Activated T-cell treated with anti-CD3 and anti-CD28 coated beads for 24 hours (primary cell): ENCODE data around the gene S1PR1.

ENCODE experiments used
- DNase-seq: peaks from one replicate; pipeline ENCODE4 v3.0.0-alpha.2; 2020; ENCODE audit warnings: low read depth

Gene S1PR1

DNA sequence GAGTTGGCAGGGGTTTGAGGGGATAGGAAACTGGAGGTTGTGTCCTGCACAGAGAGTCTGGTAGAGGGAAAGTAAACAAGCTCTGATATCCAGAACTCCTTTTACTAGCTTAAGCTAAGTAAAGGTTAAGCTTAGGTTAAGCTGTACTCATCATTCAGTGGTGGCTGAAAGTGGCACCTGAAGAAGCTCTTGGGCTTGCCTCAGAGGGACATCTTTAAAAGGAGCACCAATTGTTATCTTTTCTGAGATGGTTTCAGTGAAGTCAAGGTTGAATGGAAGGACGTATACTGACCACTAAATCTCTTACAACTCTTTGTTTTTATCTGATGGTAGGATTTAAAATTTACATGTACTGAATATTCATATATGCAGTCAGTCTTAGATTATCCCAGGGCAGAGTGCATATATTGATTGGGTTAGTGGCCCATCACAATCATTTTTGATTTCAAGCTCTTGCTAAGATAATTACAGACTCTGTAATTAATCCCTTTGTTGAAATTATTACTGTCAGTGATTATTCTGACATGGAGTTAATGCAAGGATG, 43.3 kb downstream of the S1PR1 start:
- no peak for DNase-seq

DNA sequence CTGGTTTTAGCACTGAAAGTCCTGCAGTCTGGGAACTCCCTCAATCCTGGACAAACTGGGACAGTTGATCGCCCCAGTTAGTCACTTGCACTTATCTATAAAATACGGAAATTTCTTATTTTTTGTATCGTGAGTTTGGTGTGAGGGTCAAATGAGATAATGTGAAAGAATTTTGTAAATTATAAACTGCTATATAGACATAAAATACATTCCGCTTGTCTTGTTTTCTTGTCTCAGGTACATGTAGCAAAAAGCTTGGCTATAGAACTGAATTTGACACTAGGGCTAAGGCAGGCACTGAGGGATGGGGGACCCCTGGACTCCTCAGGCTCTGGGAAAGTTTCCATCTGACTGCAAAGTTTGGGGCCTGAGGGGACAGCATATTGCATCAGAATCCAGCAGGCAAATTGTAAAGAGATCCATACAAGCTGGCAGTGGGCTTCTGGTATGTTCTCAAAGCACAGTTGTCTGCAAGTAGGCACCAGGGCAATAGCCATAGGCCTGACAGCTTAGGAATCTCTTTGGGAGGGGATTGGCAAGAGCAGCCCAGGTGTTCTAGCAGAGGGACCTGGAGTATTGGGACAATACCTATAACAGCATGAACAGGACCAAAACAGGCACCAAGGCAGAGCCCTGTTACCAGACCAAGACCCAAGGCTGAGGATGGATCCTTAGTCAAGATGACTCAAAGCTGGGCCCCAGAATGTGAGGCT, 44.3 kb downstream of the S1PR1 start:
- DNase-seq = no peak

DNA sequence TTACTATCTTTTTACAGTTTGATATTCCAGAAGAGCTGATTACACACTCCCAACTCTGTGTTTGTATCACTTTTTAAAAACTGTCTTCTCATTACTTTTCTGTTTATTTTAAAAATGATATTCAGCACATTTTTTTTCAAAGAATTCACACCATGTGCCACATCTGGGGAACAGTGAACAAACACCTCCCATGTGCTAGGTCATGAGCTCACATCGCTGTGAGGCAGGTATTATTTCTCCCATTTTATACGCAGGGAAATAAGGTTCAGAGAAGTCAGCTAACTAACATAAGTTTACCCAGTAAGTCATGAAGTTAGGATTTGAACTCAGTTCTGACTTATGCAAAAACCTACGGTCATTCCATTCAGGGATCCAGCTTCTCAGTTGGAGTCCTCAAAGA, 44.9 kb downstream of the S1PR1 start:
- DNase-seq = no peak

DNA sequence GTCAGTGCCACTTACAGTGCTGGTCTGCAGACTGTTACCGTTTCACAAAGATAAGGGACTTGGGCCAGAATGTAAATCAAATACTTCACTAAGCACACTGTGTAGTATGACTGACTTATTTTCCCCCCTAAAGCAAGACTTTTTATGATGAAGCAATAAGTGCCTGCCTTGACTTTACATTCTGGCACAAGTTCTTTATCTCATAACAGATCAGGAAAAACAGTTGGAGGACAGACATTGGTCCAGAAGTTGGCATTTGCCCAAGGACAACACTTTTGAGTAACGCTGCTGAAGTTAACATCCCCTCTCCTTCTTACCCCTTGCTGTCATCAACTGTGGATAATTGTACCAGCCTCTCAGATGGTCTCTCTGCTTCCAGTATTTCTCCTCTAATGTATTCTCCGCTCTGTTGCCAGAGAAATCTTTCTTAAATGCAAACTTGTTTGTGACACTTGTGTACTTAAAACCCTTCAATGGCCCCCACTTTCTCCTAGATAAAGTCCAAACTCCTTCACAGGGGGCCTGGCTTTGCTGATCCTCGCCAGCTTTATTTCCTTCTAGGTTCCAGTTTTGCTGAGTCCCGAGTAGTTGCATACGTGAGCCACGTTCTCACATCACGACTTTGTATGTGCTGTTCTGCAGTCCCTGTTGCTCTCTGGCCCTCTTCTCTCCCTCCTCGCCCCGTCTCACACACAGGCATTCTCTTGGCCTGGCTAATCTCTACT, 45.7 kb downstream of the S1PR1 start:
- DNase-seq = no peak

DNA sequence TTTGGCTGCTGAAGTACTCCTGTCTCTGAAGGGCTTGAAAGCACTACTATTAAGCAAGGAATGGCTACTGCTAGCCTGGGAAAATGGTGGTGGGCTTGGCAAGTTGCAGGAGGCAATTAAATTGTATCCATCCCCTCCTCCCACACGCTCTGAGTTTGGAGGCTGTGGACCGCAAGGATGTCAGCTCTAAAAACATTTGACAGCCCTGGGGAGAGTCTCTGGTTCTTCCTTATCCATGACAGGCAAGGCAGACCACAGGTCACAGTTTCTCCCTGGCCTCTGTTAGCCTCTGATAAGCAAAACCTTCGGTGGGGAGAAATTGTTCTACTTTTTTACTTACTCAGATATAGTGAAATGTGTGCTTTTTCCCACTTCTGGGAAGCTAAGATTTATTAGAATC, 46.6 kb downstream of the S1PR1 start:
- DNase-seq = no peak

DNA sequence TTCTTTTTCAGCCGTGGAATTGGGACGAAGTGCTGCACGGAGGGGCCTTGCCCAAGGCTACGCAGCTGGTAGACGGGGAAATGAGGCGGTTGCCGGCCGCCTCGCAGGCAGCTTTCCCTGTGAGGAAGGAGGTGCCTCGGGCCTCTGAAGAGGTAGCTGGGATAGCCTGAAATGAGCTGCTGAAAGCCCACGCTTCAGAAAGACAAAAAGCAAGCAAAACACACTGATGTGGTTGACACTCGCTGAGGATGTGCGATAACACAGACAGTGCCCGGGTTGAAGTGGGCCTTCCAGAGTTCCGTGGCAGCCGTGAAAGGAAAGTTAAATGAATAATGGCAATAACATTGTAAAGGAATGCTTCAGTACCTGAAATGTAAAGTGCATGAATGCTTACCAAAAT, 47.2 kb downstream of the S1PR1 start:
- DNase-seq = peak; percentile 43

DNA sequence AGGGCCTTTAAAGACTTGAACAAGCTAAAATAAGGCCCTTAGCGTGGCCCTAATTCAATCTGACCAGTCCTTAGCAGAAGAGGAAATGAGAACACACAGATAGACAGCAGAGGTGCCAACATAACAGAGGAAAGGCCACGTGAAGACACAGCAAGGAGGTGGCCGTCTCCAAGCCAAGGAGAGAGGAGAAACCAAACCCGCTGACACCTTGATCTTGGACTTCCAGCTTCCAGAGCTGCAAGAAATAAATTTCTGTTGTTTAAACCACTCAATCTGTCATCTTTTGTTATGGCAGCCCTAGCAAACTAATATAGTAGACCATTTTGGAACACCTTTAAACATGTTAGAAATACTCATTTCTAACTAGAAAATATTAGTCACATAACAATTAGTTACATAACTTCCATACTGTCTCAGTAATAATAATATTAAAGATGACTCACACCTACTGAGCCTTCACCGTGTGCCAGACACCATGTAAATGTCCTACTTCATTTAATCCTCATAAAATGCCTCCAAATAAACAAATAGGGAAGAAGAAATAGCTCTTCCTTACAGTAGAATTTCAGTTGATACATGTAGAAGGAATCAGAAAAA, 47.9 kb downstream of the S1PR1 start:
- DNase-seq = no peak

DNA sequence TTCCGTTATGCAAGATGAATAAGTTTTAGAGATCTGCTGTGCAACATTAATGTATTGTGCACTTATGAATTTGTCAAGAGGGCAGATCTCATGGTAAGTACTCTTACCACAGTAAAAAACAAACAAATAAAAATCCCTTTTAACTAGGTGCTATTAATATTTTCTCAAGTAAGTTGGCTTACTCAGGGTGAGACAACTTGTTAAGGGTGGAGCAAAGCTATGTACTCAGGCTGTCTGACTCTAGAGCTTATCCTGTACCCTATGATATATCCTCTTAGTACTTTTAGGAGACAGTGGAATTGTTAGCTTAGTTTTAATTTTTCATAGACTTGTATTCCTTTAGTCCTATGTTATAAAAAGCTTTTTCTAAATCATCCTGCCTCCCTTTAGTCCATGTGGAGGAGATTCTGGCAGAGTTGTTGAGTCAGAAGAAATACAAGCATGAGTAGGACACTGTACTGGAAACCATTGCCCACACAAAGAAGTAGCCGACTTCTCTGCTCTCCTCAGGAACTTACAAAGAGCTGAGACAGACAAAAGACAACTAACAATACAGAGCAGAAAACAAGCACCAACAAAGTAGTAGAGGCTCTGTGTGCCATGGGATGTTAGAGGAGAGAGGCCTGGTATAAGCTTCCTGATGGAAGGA, 49.2 kb downstream of the S1PR1 start:
- DNase-seq = no peak

DNA sequence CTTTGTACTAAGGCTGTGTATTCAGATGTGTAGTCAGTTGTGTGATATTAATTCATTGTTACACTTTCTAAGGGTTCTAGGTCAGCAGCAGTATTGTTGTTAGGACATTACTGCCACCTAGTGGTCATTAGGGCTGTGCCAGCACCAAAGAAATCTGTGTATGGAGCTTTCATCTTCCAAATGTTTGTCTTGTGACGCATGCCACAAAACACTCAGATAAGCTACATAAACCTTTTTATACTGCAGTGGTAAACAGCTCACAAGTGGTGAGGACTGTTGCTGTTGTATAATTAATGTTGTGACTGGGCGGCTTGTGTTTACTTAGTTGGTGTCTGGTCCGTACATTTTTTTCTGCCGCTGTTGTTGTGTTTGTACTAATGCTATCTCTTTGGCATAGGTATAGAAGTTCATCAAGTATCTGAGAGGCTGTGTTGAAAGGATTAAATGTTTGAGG, 51.7 kb downstream of the S1PR1 start:
- DNase-seq = peak; percentile 54

DNA sequence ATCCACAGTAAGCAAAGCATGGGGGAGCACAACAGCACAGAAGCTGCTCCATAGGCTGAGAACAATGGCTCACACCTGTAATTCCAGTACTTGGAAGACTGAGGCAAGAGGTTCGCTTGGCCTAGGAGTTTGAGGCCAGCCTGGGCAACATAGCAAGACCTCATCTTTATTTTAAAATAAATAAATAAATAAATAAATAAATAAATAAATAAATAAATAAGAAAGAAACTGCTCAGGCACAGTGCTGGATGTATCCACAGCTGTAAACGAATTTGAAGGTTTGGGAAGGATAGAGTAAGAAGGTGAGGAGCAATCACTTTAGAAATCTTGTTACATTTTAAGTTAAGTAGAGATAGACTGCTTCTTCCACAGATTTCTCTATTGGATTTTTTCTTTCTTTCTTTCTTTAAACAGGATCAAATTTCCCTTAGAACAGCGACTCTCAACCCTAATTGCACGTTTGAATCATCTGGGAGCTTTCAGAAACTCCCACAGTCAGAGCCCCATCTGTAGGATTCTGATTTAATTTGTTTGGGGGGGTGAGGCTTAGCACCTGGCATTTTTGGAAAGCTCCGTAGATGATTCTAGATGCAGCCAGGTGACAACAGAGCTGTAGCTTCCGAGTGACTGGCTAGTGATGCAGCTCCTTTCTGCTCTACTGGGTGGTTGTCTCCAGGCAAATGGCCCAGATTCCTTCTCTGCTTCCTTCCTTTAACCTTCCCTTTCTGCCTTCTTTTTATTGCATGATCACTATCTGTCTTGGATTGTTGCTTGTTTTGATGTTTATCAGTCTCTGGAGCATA, 53.5 kb downstream of the S1PR1 start:
- no peak for DNase-seq
